Sigmoid colon (tissue), 3 donors: ENCODE data around the gene LY86.

Experiments
- CTCF ChIP-seq, 4 experiments: fragments of 450-650 bp in 3 of 4; fragments of 200-600 bp in 1 of 4; IDR thresholded peaks; one replicate each; pipeline ENCODE4 v1.5.1; 2016 to 2019; ENCODE audit warnings: antibody characterized with exemption in 4 of 4, mild to moderate bottlenecking in 3 of 4, moderate library complexity in 2 of 4
- POLR2A ChIP-seq, 2 donors: fragments of 450-650 bp; IDR thresholded peaks; one replicate each; pipeline ENCODE4 v1.6.1; 2016; ENCODE audit warnings: antibody characterized with exemption in 2 of 2, mild to moderate bottlenecking in 2 of 2, moderate library complexity in 2 of 2

DNA sequence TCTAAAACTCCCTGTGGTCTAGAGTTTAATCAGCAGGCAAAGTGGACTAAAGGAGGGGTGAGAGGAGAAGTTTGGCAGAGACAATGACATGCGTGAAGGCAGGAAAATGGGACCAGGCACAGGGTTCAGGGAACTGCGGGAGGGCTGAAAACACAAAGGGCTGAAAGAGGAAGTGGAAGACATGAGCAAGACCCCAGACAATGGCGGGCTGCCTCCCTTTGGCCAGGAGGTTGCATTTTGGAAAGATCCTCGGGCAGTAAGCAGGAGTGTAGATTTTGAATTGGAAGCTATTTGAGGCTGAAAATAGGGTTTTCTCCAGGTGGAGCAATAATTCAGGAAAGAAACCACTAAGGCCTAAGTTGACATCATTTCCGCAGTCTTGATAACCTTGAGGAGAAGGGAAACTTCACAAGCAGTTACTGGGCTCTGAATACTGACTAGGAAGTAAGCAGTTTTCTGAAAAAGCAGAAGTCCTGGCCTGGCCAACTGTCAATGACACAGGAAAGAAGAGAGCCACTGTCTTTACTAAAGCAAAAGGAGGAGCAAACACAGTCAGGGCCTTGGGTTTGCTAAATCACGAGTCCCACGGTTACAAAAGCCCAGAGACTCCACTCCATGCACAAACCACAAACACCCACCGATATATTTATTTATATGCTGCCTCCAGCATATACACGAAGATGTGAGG, 3.4 kb downstream of the LY86 start:
- TF ChIP-seq CTCF (IDR thresholded peaks at IDR 0.05) (no peak), POLR2A (IDR thresholded peaks at IDR 0.05) (no peak)
